ENCODE measurements around the gene NAALADL1. TPM values are rescaled to one million over a fixed set of nuclear protein-coding genes. Genes with fewer than 3 reads are reported as not detected.

NAALADL1 gene, protein sequence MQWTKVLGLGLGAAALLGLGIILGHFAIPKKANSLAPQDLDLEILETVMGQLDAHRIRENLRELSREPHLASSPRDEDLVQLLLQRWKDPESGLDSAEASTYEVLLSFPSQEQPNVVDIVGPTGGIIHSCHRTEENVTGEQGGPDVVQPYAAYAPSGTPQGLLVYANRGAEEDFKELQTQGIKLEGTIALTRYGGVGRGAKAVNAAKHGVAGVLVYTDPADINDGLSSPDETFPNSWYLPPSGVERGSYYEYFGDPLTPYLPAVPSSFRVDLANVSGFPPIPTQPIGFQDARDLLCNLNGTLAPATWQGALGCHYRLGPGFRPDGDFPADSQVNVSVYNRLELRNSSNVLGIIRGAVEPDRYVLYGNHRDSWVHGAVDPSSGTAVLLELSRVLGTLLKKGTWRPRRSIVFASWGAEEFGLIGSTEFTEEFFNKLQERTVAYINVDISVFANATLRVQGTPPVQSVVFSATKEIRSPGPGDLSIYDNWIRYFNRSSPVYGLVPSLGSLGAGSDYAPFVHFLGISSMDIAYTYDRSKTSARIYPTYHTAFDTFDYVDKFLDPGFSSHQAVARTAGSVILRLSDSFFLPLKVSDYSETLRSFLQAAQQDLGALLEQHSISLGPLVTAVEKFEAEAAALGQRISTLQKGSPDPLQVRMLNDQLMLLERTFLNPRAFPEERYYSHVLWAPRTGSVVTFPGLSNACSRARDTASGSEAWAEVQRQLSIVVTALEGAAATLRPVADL
- 10 to 100 TPM; 29.9 to 73.1 (median 46.2) TPM for total RNA-seq
- polyA plus RNA-seq, result 10 to 100 TPM in 2 of 3 donors, 1 to 10 TPM in 1; 8.8 to 26.4 (median 16.2) TPM

DNA sequence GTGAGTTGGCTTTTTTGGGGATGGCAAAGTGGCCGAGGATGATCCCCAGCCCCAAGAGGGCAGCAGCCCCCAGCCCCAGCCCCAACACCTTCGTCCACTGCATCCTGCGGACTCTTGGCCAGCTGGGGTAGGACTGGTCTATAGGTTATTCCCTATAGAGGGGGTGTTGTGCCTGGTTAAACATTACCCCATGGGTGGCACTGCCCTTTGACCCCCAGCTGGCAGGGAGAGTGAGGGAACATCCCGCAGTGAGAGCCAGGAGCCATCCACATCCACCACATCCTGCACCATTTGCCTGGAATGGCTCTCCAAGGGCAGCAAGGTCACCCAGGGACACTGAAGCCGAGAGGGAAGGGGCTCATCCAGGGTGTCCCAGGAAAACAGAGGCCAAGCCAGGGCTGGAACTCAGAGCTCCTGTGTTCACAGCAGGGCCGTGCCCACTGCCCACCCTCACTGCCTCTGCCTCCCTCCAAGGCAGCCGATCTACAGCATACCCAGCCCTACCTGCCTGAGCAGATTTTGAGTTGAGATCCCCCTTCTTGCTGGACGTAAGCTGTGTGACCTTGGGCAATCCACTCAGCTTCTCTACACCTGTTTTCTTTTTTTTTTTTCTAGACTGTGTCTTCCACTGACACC is at the start of gene NAALADL1:
Gene NAALADL1 (minus strand): TSS at position 135 of the 636 bp plus-strand sequence. CDS start 32 bp downstream, at position 103.
- WGBS, 2 donors, result 57 to 82% methylated on average over 8 of the region's 8 CpGs
- intact Hi-C loops (cut with DNase I), result no loop called here
- Histone ChIP-seq H3K27ac (no peak within 1 kb of the TSS), H3K36me3 (no peaks in the 10 kb centered on the region), H3K27me3 (no peaks in the 10 kb centered on the region), H3K4me3 (no peak within 1 kb of the TSS), H3K9me3 (no peaks in the 10 kb centered on the region), H3K4me1 (no peaks in the 10 kb centered on the region)
- no peak for DNase-seq
- TF ChIP-seq POLR2A (IDR thresholded peaks at IDR 0.05), result no peak
- TF ChIP-seq, protein P1, sequence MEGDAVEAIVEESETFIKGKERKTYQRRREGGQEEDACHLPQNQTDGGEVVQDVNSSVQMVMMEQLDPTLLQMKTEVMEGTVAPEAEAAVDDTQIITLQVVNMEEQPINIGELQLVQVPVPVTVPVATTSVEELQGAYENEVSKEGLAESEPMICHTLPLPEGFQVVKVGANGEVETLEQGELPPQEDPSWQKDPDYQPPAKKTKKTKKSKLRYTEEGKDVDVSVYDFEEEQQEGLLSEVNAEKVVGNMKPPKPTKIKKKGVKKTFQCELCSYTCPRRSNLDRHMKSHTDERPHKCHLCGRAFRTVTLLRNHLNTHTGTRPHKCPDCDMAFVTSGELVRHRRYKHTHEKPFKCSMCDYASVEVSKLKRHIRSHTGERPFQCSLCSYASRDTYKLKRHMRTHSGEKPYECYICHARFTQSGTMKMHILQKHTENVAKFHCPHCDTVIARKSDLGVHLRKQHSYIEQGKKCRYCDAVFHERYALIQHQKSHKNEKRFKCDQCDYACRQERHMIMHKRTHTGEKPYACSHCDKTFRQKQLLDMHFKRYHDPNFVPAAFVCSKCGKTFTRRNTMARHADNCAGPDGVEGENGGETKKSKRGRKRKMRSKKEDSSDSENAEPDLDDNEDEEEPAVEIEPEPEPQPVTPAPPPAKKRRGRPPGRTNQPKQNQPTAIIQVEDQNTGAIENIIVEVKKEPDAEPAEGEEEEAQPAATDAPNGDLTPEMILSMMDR (IDR thresholded peaks at IDR 0.05), result no peak
- TF ChIP-seq POLR2AphosphoS5 (IDR thresholded peaks at IDR 0.05), result no peak
- no peak for TF ChIP-seq EP300 (IDR thresholded peaks at IDR 0.05)

DNA sequence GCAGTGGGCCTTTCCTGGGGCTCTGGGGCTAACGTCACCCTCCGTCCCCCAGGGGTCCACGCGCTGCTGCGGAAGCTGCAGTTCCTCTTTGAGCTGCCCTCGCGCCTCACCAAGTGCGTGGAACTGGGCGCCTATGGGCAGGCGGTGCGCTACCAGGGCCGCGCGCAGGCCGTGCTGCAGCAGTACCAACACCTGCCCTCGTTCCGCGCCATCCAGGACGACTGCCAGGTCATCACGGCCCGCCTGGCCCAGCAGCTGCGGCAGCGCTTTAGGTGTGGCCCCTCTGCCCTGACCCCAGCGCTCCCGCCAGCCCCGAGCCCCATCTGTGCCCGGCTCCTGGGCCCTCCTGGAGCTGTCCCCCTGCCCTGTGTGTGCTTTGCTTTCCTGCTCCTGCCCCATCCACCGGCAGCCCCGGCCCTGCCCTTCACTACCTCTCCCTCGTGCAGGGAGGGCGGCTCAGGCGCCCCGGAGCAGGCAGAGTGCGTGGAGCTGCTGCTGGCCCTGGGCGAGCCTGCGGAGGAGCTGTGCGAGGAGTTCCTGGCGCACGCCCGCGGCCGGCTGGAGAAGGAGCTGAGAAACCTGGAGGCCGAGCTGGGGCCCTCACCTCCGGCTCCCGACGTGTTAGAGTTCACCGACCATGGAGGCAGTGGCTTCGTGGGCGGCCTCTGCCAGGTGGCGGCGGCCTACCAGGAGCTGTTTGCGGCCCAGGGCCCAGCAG is 49.6 kb upstream of the NAALADL1 start:
- Histone ChIP-seq H3K4me3 (no peak overlapping the region), H3K4me1 (peaks cover 0 to 27% (median 25%) of the 10 kb centered on the region in 4 donors), H3K36me3 (peaks cover 9 to 40% (median 16%) of the 10 kb centered on the region in 4 donors), H3K27ac (no peak overlapping the region), H3K9me3 (no peaks in the 10 kb centered on the region), H3K27me3 (no peaks in the 10 kb centered on the region)
- TF ChIP-seq POLR2AphosphoS5 (IDR thresholded peaks at IDR 0.05) (no peak), POLR2A (IDR thresholded peaks at IDR 0.05) (no peak), EP300 (IDR thresholded peaks at IDR 0.05) (no peak)
- TF ChIP-seq, protein P1 (IDR thresholded peaks at IDR 0.05), result no peak
- DNase-seq, result no peak
- WGBS, 2 donors, result 94 to 96% methylated on average over 52 of the region's 52 CpGs
- intact Hi-C loops (cut with DNase I), result no loop called here

DNA sequence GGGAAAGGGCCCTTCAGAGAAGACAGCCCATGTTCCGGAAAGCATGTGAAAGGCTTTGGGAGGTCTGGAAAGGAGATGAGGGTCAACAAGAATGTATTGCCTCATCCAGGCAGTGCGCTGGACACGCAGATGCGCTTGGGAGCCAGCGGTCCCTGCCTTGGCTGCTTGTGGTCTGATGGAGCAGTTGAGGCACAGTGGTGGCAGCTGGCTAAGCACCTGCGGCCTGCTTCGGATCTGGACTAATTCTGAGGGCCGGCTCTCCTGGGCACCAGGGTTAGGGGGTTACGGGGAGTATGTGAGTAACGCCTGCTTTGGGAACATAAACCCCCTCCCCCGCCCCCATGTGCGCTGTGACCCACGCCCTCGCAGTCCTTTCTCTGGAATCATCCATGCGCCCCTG is 48.7 kb upstream of the NAALADL1 start:
- Histone ChIP-seq H3K9me3 (no peaks in the 10 kb centered on the region), H3K27ac (no peak overlapping the region), H3K4me3 (no peak overlapping the region), H3K4me1 (peaks cover 0 to 18% (median 16%) of the 10 kb centered on the region in 4 donors), H3K36me3 (peaks cover 9 to 40% (median 16%) of the 10 kb centered on the region in 4 donors), H3K27me3 (no peaks in the 10 kb centered on the region)
- no peak for DNase-seq
- TF ChIP-seq, protein P1 (IDR thresholded peaks at IDR 0.05), result no peak
- no peak for TF ChIP-seq POLR2AphosphoS5 (IDR thresholded peaks at IDR 0.05)
- no peak for TF ChIP-seq POLR2A (IDR thresholded peaks at IDR 0.05)
- TF ChIP-seq EP300 (IDR thresholded peaks at IDR 0.05), result no peak
- intact Hi-C loops (cut with DNase I), result no loop called here
- WGBS, 2 donors, result 96% methylated on average over 15 of the region's 15 CpGs

DNA sequence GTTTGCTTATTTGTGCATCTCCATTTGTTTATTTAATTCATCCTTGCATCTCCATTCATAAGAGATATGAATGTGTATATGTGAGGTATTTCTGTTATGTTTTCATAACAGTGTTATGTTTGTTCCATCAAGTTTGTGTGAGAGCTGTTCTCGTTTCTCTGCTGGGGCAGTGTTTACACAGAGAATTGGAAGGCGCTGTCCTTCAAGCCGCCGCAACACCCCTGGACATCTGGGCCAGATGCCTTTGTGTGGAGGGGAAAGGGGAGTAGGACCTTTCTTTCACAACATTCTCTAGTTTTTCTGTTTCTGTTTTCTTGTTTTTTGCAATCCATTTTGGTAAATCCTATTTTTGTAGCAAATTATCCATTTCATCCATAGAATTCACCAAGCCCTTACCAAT is 46.3 kb upstream of the NAALADL1 start:
- Histone ChIP-seq H3K27ac (no peak overlapping the region), H3K36me3 (peaks cover 9 to 37% (median 16%) of the 10 kb centered on the region in 4 donors), H3K9me3 (no peaks in the 10 kb centered on the region), H3K4me1 (no peaks in the 10 kb centered on the region), H3K27me3 (no peaks in the 10 kb centered on the region), H3K4me3 (no peak overlapping the region)
- intact Hi-C loops (cut with DNase I), result no loop called here
- TF ChIP-seq, protein P1 (IDR thresholded peaks at IDR 0.05), result no peak
- TF ChIP-seq POLR2A (IDR thresholded peaks at IDR 0.05), result no peak
- TF ChIP-seq EP300 (IDR thresholded peaks at IDR 0.05), result no peak
- no peak for TF ChIP-seq POLR2AphosphoS5 (IDR thresholded peaks at IDR 0.05)
- 74 to 80% methylated on average over 4 of the region's 4 CpGs for WGBS, 2 donors
- DNase-seq, result no peak

All from sigmoid colon (tissue), 7 donors.